GM18867 (cell line): Measurements from ENCODE around the gene KIAA0040.

Experiments used
- ATAC-seq: cut with Tn5 transposase; IDR thresholded peaks from one replicate; pipeline ENCODE4 v1.9.1; 2021; ENCODE audit warnings: mild to moderate bottlenecking, moderate library complexity; ENCODE audit not compliant: unreplicated experiment

The KIAA0040 gene

DNA sequence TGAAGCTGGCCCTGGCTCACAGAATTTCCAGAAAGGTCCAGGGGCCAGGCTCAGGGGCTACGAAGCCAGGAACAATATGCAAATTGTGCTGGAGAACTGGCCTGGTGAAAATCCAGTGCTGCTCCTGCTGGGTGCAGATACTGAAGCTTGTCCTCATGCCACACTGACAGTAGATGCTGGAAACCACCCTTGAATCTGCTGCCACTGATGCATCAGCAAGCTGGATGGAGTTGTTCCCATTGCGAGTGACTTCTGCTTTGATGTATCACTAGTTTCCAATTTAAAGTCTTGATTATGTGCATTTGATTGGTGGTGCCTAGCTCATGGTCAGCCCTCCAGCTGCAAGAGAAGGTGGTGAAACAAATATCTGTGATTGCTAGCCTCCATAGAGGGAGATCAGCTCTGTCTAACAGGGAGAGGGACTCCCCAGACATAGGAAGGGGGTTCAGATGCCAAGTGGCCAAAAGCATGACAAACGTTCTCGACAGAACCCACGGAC is 11.0 kb upstream of the KIAA0040 start:
- ATAC-seq = no peak

DNA sequence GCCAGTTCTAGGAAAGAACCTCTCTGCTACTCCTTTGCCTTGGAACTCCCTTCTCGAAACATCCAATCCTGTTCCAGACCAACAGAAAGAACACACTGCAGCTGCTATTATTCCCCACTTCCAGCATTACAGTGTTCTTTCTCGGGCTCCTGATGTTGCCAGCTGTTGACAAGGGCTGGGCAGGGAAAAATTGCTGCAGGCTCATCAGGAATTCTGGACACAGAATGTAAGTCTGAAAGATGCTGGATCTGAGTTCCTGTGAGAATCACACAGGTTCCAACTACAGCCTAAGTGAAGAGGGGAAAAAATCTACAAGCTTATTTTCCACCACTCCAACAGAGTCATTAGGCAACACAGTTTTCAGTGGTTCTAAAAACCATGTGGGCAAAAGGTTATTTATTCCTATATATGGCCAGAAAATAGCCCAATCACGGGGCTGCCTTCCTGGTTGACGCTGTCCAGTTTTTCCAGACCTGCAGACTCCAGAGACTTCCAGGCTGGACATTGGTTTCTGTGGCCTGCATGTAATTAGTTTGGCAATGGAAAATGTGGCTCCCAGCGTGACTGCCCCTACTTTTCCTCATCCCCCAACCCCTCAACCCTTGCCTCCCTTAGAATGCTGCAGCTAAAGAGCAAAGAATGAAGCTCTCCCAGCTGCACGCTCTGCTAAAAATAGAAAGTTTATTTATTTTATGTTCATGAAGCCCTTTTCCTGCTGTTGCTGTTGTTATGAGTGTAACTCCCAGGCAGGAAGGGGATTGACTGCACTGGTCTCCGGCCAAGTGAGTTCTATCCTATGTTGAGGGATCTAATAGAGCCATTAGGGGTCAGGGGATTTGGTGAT is 8.3 kb upstream of the KIAA0040 start:
- ATAC-seq = no peak

DNA sequence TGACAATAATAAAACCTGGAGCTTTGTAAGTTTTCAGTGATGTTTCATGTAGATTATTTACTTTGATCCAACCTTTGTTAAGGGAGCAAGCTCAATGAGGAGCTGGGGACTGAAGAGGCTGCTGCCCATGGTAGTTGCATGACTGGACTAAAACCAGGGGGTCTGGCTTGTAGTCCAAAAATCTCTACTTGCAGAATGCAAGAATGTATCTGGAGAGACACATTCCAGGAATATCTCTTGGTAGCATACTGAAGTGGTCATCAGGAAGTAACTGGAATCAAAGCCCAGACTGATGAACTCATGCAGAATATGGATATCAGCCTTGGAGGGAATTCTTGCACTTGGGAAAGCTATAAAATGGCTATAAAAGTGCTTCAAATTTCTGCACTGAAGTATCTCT is 5.8 kb upstream of the KIAA0040 start:
- no peak for ATAC-seq

DNA sequence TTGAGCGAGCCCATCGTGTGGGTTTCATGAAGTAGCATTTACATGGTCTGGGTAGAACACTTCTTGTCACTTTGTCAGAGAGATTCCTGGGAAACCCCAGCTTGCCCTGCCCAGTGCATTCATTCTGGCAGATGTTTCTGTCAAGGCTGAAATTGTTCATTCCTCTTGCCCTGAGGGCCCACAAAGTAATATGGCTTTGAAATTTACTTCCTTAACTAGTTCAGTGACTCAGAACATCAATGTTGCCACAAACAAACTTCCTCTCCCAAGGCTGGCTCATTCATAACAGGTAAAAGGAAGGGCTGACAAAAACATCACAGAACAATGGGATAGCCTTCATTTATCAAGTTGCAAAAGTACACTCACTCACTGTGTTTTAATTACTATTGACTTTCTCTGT is 5.0 kb upstream of the KIAA0040 start:
- no peak for ATAC-seq

DNA sequence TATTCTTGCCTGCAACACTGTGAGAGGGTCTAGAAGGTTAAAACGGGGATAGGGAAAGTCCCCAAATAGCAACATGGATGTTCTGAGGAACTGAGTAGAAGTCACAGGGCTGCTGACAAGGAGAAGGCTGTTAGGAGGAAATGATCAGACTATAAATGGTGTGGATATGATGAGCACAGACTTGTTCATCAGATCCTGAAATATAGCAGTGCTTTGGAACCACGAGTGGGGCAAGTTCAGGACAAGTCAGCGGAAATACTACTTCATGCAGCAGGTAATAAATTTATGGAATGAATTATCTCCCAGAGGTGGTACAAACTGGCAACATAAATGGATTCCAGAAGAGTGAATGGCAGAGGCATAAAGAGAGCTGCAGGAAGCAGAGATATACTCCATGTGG is 3.2 kb upstream of the KIAA0040 start:
- no peak for ATAC-seq

DNA sequence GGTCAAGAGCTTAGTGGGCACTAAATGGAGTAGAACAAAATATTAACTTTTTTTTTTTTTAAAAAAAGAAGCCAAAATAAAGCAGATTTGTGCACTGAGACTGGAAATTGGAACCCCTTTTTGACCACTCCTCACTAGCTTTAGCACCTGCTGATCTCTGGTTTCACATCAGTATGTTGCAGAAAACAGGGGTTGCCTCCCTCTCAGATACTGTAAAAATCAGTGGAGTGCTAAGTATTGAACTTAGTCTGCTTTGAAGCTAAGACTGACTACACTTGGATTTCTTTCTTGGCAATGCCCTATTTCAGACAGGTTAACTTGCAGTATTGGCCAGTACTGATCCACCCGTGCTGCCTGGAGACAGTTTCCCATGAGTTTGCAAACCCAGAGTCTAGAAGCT is 2.7 kb upstream of the KIAA0040 start:
- no peak for ATAC-seq

DNA sequence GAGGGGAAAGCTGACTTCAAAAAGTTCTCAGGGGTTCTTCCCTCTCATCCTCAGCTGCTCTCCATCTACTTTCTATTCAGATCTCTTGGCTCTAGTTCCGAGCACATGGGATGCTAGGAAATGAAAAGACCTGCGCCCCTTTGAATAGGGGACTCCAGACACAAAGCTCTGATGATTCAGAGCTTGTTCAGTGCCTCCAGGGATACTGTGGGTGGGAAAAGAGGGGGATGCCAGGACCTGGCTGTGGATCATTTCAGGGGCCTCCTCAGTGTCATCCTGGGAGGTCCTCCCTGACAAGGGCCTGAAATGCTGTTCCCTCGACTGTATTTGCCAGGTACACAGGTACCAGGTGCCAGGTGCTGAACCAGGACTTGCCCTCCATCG is 943 bp upstream of the KIAA0040 start:
- no peak for ATAC-seq

DNA sequence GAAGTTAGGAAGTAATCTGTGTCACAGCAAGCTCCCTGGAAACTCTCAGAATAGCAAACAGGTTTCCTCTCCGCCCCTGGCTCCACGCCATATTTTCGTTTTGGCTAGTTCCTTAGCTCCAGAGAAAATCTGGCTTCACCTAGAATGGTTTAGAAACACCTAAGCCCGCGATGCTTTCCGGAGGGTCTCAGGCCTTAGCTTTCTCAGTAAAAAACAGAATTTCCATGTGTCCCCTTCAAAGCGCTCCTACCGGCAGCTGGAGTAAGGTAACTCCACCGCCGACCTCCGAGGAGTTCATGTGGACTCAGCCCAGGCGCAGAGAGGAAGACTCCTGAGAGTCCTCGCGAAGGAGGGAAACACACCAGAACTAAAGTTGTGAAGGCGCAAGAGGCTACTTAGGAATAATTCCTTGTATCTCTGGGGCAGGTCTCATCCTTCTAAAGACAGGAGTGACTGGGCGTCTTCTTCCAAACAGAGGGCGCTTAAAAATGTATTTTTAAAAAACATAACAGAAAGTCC is 406 bp downstream of the KIAA0040 start:
- no peak for ATAC-seq

DNA sequence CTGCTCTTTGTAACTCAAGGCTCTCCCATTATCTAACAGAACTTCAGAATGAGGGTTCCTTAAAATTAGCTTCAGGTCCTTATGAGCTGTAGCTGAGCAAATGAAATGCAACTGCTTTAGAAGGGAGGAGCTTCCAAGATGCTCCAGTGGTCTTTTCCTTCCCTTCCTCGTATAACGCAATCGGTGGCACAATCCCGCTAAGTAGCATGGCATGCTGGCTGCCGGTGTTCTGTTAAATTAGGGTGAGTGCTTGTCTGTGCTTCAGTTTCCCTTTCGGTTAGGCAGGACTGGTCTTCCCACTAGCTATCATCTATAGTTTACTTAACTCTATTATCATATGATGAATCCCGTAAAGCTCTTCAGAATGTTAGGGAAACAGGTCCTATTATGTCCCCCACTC is 917 bp downstream of the KIAA0040 start:
- peak; percentile 33 for ATAC-seq

DNA sequence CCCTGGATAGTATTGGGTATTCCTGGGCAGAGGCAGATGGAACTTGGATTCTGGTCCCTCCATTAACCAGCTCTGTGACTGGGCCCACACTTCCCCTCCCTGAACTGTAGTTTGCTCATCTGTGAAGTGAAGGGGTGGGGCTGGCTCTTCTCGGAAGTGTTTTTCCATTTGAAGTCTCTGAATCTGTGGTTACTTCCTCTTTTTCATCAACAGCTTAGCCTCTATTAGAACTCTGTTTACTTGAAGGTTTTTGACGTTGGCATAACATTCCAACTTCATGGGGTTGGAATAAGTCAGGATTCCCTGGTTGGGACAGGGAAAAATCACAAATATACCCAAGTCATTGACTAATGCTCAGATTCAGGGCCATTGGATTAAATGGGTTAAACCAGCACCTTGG is 3.6 kb downstream of the KIAA0040 start:
- ATAC-seq = peak; percentile 63

DNA sequence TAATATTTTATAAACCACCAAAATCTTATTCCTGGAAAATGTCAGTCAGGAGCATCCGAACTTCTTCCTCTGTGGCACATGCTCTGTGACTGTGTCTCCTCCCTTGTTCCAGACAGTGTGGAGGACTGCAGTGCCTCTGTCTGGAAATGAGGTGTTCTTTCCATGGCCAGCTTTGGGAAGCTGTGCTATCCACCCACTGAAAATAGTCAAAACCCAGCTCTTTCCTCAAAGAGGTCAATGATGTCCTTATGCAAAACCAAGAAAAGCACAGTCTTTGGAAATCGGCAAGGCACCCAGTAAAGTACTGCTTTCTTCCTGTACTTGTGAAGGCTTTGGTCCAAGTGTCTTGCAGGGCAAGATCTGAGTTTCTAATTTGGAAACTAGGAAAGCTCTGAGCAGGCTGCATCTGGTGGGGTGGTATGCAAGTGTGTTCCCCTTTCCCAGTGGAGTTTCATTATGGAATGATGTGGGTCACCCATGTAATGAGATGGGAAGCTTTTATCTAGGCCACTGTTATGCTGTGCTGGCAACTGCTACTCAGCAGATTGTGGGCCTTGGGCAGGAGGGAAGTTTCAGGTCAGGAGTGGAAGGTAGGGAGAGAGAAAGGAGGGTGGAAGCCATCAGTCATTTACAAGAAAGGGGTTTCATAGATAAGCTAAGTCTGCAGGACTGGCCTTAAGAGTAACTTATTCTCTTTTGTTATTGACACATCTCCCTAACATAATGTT is 6.0 kb downstream of the KIAA0040 start:
- ATAC-seq = no peak

DNA sequence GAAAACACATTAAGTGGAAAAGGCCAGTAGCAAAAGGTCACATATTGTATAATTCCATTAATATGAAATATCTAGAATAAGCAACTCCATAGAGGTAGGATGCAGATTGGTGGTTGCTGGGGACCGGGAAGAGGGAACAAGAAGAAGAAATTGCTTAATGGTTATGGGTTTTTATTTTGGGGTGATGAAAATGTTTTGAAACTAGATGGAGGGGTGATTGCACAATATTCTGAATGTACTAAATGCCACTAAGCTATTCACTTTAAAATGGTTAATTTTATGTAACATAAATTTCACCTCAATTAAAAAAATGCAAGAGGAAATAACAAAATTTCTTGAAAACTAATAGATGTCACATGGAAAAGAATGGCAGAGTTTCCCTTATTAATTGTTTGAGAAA is 6.7 kb downstream of the KIAA0040 start:
- no peak for ATAC-seq

DNA sequence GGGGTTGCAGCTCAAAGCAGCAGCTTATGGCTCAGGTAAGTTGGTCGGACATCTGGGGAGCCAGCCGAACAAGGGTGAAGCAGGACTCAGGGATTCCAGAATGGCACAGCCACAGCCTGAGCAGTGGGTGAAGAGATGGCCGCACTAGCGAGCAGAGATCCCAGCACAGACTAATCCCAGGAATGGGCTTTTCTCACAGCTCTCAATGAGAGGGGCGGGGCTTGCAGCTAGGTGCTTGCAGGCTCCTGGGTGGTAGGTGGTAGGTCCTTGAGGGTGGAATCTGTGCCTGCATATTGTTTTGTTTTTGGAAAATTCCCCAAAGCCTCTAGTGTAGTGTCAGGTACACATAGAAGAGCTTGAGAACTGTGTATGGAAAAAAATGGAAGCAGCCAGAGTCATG is 9.0 kb downstream of the KIAA0040 start:
- ATAC-seq = no peak

DNA sequence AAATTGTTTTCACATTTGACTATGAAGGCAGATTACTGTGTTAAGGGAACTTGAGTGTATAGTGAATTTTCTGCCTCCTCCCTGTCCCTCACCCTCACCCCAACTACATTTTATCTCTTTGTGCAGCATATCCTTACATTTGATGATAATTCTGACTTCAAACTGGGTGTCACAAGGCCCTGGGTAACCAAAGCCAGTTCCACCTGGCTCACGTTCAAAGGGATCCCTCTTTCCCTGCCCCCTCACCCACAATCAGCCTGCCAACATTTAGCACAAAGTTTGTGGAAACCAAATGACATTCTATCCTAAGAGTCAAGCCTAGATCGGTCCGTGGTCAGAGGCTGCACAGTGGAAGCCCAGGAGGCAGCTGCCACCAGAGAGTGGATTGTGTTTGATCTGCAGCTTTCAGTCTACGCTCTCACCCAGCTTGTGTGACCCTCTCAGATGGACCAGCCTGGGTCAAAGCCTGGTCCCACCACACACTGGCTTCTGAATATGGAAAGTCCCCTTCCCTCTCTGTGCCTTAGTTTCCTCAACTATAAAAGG is 10.3 kb downstream of the KIAA0040 start:
- no peak for ATAC-seq

DNA sequence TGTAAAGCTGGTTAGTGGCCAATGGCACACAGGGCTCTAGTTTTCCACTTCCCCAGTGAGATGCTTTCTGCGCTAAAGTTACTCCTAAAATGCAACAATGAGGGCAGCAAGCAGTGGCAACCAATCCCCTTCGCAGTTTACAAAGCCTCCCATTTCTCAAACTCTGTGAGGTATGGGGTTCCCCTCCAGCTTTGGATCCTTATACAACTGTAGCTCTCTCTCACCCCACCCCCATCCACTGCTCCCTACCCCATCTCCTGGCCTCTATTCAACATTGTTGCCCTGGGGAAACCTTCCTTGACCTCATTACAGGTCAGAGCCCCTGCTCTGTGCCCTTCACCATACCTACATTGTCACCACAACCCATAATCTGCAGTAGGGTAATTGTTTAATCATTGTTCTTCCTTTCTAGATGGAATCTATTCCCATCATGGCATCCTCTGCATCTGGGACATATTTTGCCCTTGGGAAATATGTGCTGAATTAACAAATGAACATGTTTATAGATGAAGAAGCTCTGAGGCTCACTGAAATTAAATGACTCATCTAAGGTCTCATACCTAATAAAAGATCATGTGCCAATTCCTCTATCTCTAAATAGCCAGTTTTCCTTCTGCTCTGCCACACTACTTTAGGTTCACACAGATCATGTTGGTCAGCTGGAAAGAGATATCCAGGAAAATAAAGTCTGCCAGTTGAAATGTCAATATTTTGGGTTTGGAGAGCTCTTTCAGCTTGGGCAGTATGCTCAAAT is 12.6 kb downstream of the KIAA0040 start:
- no peak for ATAC-seq

DNA sequence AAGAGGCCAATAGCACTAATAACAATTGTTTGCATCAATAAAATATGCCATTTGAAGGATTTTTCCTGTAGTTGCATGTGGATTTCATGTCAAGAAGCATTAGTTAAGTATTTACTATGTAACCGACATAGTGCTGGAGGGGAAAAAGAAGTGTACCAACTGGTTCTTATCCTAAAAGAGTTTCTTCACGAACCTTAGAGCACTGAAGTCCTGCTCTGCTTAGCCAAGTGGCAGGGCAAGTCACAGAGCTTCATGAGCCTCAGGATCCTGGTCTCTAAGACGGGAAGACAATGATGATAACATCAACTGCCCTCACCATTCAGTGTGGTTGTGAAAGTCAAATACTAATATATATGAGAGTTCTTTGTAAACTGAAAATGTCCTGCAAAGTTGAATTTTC is 14.1 kb downstream of the KIAA0040 start:
- no peak for ATAC-seq

DNA sequence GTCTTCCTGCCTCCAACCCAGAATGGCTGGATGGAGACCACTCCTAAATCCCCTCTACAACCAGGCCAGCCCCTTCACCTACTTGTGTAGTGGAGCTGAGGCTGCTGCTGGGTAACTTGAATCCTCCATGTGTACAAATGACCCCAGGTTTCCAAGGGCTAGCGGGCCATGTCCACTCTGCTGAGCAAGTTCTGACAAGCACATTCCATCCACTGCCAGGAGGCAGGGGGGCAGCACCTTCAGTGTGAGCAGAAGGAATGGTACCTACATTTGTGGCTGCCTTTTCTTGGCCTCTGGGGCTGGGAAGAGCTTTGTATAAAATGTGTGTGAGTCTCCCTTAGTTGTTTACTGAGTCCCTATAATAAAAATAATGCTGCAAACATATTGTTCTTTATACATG is 14.5 kb downstream of the KIAA0040 start:
- ATAC-seq = no peak

DNA sequence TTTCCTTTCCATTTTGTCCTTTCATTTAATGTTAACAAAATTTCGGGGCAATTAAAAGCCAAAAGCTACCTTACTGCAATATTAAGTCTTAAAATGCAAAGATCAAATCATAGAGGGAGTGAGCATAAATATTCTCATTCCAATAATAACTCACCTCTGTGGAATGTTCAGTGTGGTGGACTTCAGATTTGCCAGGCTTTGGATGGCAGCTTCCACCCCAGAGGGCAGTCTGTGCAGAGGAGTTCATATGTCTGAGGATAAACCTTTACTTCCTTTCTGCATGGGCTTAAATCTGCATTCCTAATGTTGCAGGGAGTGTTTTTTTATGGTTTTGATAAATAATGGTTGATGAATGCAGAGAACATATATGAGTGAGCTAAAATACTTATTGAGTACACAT is 16.3 kb downstream of the KIAA0040 start:
- ATAC-seq = no peak

DNA sequence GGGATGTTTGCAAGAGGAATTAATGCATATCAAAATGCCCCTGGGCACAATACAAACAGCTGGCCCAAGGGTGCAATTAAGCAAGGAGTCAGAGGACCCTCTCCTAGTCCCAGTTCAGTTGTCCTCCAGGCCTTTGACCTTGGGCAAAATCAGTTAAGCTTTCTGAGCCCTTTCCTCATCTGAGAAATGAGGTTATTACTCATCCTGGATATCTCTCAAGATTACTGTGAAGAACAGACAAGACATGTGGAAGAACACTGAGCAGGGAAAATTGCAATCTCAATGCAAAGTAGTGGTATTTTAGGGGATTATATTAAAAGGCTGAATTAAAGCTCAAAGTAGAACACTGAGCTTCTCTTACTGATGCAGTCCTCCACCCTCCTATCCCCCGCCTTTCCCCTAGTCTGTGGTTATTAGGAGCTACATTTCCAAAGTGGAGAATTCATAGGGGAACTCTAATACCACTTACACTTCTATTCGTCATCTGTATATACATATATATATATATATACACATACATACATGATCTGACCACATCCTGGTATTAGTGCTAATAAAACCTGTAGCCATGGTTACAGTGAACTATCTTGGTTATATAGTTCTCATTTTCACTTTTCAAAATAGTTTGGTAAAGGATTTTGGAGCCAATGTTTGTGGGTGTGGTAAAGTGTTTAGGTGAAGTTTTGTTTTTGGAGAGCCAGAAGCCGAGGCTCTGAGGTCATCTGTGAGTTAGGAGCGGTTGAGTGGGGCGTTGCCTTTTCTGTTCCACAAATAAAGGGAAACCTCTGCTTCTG is 18.1 kb downstream of the KIAA0040 start:
- ATAC-seq = peak; percentile 64

DNA sequence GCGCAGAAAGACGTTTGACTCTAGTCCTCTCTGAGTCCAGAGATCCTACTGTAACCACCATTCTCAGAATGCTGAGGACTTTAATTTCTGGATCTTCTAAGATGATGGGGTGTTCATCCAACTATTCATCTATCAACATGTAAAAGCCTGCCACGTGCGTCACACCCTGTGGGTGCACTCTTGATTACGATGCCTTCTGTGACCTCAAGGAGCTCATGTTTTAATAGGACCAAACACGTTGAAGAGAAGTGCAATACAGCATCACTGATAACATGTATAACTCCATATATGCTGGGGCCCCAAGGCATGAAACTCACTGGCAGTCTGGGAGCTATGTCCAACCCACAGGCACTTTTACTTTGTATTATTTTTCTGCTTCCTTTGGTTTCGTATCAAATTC is 19.0 kb downstream of the KIAA0040 start:
- ATAC-seq = no peak
